ENCODE results near the gene LPP.

DNA sequence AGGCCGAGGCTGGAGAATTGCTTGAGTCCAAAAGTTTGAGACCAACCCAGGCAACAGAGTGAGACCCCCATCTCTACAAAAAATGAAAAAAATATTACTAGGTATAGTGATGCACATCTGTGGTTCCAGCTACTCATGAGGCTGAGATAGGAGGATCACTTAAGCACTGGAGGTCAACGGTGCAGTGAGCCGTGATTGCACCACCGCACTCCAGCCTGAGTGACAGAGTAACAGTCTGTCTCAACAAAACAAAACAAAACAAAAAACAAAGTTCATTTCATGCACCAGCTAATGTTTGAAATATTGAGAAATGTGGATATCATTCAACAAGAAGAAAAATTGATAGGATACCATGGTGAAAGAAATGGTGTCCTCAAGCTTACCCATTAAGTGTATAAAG is 567.4 kb downstream of the LPP start:
- TF ChIP-seq EZH2phosphoT487 (IDR thresholded peaks at IDR 0.05; ENCODE audit: borderline replicate concordance) (no peak), TCF7L2 (IDR thresholded peaks at IDR 0.05; ENCODE audit: borderline replicate concordance, extremely low read depth, insufficient read depth, insufficient read length) (no peak), EZH2 (IDR thresholded peaks at IDR 0.05) (no peak), POLR2A (IDR thresholded peaks at IDR 0.05; ENCODE audit: borderline replicate concordance, extremely low read depth, insufficient read depth, insufficient read length) (no peak), FOSL1 (IDR thresholded peaks at IDR 0.05; ENCODE audit: low read depth) (no peak), POLR2AphosphoS5 (IDR thresholded peaks at IDR 0.05; ENCODE audit: low read depth, low read length) (no peak), ELF1 (IDR thresholded peaks at IDR 0.05; ENCODE audit: borderline replicate concordance, low read depth) (no peak), ZFX (IDR thresholded peaks at IDR 0.05) (no peak), EGR1 (IDR thresholded peaks at IDR 0.05; ENCODE audit: low read depth) (no peak), RAD21 (IDR thresholded peaks at IDR 0.05; ENCODE audit: low read depth) (no peak), CEBPB (IDR thresholded peaks at IDR 0.05; ENCODE audit: low read depth) (no peak)
- TF ChIP-seq, protein P1, sequence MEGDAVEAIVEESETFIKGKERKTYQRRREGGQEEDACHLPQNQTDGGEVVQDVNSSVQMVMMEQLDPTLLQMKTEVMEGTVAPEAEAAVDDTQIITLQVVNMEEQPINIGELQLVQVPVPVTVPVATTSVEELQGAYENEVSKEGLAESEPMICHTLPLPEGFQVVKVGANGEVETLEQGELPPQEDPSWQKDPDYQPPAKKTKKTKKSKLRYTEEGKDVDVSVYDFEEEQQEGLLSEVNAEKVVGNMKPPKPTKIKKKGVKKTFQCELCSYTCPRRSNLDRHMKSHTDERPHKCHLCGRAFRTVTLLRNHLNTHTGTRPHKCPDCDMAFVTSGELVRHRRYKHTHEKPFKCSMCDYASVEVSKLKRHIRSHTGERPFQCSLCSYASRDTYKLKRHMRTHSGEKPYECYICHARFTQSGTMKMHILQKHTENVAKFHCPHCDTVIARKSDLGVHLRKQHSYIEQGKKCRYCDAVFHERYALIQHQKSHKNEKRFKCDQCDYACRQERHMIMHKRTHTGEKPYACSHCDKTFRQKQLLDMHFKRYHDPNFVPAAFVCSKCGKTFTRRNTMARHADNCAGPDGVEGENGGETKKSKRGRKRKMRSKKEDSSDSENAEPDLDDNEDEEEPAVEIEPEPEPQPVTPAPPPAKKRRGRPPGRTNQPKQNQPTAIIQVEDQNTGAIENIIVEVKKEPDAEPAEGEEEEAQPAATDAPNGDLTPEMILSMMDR (IDR thresholded peaks at IDR 0.05 in 2 of 3, conservative IDR thresholded peaks at IDR 0.05 in 1 of 3; ENCODE audit: borderline replicate concordance in 1 of 3, insufficient read depth in 1 of 3, low read depth in 2 of 3, low read length in 2 of 3), result no peak
- TF ChIP-seq, protein P2, sequence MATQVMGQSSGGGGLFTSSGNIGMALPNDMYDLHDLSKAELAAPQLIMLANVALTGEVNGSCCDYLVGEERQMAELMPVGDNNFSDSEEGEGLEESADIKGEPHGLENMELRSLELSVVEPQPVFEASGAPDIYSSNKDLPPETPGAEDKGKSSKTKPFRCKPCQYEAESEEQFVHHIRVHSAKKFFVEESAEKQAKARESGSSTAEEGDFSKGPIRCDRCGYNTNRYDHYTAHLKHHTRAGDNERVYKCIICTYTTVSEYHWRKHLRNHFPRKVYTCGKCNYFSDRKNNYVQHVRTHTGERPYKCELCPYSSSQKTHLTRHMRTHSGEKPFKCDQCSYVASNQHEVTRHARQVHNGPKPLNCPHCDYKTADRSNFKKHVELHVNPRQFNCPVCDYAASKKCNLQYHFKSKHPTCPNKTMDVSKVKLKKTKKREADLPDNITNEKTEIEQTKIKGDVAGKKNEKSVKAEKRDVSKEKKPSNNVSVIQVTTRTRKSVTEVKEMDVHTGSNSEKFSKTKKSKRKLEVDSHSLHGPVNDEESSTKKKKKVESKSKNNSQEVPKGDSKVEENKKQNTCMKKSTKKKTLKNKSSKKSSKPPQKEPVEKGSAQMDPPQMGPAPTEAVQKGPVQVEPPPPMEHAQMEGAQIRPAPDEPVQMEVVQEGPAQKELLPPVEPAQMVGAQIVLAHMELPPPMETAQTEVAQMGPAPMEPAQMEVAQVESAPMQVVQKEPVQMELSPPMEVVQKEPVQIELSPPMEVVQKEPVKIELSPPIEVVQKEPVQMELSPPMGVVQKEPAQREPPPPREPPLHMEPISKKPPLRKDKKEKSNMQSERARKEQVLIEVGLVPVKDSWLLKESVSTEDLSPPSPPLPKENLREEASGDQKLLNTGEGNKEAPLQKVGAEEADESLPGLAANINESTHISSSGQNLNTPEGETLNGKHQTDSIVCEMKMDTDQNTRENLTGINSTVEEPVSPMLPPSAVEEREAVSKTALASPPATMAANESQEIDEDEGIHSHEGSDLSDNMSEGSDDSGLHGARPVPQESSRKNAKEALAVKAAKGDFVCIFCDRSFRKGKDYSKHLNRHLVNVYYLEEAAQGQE (IDR thresholded peaks at IDR 0.05; ENCODE audit: low read depth), result no peak
- TF ChIP-seq, protein P3, sequence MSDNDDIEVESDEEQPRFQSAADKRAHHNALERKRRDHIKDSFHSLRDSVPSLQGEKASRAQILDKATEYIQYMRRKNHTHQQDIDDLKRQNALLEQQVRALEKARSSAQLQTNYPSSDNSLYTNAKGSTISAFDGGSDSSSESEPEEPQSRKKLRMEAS (IDR thresholded peaks at IDR 0.05), result no peak
